Panc1 (cell line): ENCODE results near the gene CNDP1. TPM values are rescaled to one million over a fixed set of nuclear protein-coding genes. Genes with fewer than 3 reads are reported as not detected.

Source experiments
- ATAC-seq: fragments of 200-7000 bp; cut with Tn5 transposase; 2 replicates; pipeline ENCODE4 v1.9.1; 2020; ENCODE audit warnings: mild to moderate bottlenecking, moderate library complexity
- BruUV-seq: library from RNA; stranded (reverse); fragments of 400-500 nt; replicated peaks from 2 replicates; lab custom pipeline; 2021; lab: Mats Ljungman, UMichigan
- CTCF ChIA-PET: fragments of 300-600 bp; sonication (Branson Sonifier 250); formaldehyde crosslinking; loops from one replicate; lab custom pipeline; 2022; ENCODE audit warnings: antibody characterized with exemption; lab: Charles Lee
- POLR2A ChIA-PET: fragments of 300-600 bp; sonication (Branson Sonifier 250); formaldehyde crosslinking; loops from one replicate; lab custom pipeline; 2022; ENCODE audit warnings: antibody characterized with exemption; lab: Charles Lee
- DNase-seq: peaks from one replicate; pipeline ENCODE4 v3.0.0-alpha.2; 2010; ENCODE audit warnings: low read depth, low spot score
- H3K27ac ChIP-seq: 2 replicates; pipeline ENCODE4 v1.5.1; 2011; ENCODE audit warnings: mild to moderate bottlenecking, low read length, inconsistent platforms
- H3K27me3 ChIP-seq: fragments of 200-500 bp; sonication (Bioruptor generic); 2 replicates; pipeline ENCODE4 v1.6.0; 2014; ENCODE audit warnings: low read length, inconsistent platforms; ENCODE audit not compliant: control insufficient read depth, insufficient read depth
- H3K36me3 ChIP-seq: fragments of 200-500 bp; sonication (Bioruptor generic); 2 replicates; pipeline ENCODE4 v1.5.1; 2014; ENCODE audit warnings: inconsistent platforms, mild to moderate bottlenecking, low read length, moderate library complexity; ENCODE audit not compliant: control insufficient read depth, insufficient read depth
- H3K4me1 ChIP-seq: 2 replicates; pipeline ENCODE4 v1.5.1; 2011; ENCODE audit warnings: inconsistent platforms, mild to moderate bottlenecking, low read length, moderate library complexity; ENCODE audit not compliant: control insufficient read depth, insufficient read depth
- H3K4me3 ChIP-seq, 2 experiments: 2 replicates each; pipeline ENCODE4 v1.5.1; 2011 to 2012; ENCODE audit warnings: low read depth in 2 of 2, low read length in 2 of 2, mild to moderate bottlenecking in 2 of 2, inconsistent platforms in 1 of 2, moderate library complexity in 1 of 2
- H3K9me3 ChIP-seq: fragments of 200-500 bp; sonication (Bioruptor generic); 2 replicates; pipeline ENCODE4 v1.5.1; 2014; ENCODE audit warnings: low read depth, mild to moderate bottlenecking, inconsistent platforms, low read length, moderate library complexity; ENCODE audit not compliant: control insufficient read depth, insufficient read depth
- CTCF ChIP-seq: fragments of 450-650 bp; IDR thresholded peaks from 2 replicates; pipeline ENCODE4 v1.5.1; 2017; ENCODE audit warnings: mild to moderate bottlenecking
- POLR2AphosphoS5 ChIP-seq: IDR thresholded peaks from 2 replicates; pipeline ENCODE4 v1.6.1; 2012; ENCODE audit warnings: mild to moderate bottlenecking, low read depth, low read length, moderate library complexity
- REST ChIP-seq, 2 experiments: IDR thresholded peaks; 2 replicates each; pipeline ENCODE4 v1.6.1; 2011 to 2012; ENCODE audit warnings: low read depth in 2 of 2, control low read depth in 1 of 2, low read length in 1 of 2, mild to moderate bottlenecking in 1 of 2, moderate library complexity in 1 of 2; ENCODE audit not compliant: insufficient read depth in 1 of 2
- SIN3A ChIP-seq: IDR thresholded peaks from 2 replicates; pipeline ENCODE4 v1.6.1; 2012; ENCODE audit warnings: low read depth, mild to moderate bottlenecking, low read length, moderate library complexity, borderline replicate concordance; ENCODE audit not compliant: insufficient read depth
- TCF7L2 ChIP-seq: IDR thresholded peaks from 2 replicates; pipeline ENCODE4 v1.6.1; 2011; ENCODE audit warnings: mild to moderate bottlenecking, low read depth, low read length, inconsistent platforms
- in situ Hi-C: cut with HindIII; loops from 2 replicates; pipeline ENCODE4 v1.10.0; 2016; ENCODE audit warnings: low sequenced_read_pairs, low pct_unique_long_range_greater_than_20kb
- intact Hi-C: fragments of 100-400 bp; cut with micrococcal nuclease; formaldehyde crosslinking; loops from one replicate; pipeline ENCODE4 v1.10.0; 2022; ENCODE audit not compliant: unreplicated experiment
- total RNA-seq: library from RNA; stranded (reverse); gene quantifications from one replicate; pipeline ENCODE4 v1.2.1, GENCODE V29; 2021; ENCODE audit not compliant: unreplicated experiment

CNDP1 gene
- total RNA-seq, 1 experiment from 2014 or later = not detected

GRCh38 chr18:74529811-74530583 is 4.3 kb upstream of the CNDP1 start:
- H3K36me3 ChIP-seq = no peaks in the 10 kb centered on the region
- POLR2A ChIA-PET = interaction anchor here (0.6 kb wide), 1 partner anchor 40 kb away, joined by 4 read pairs; no protein-coding TSS in a partner anchor
- DNase-seq (no peak), ATAC-seq (no peak)
- H3K9me3 ChIP-seq = no peaks in the 10 kb centered on the region
- TF ChIP-seq CTCF (no peak), TCF7L2 (no peak), POLR2AphosphoS5 (no peak)
- no peak overlapping the region for H3K4me3 ChIP-seq
- no TSS peak for BruUV-seq
- H3K4me1 ChIP-seq = no peaks in the 10 kb centered on the region
- no peak overlapping the region for H3K27ac ChIP-seq
- intact Hi-C loops = no loop called here
- no peaks in the 10 kb centered on the region; the same call in 1 of the 2 replicates for H3K27me3 ChIP-seq
- CTCF ChIA-PET = interaction anchor here (1.0 kb wide), 1 partner anchor 22 kb away, joined by 3 read pairs; no protein-coding TSS in a partner anchor
- in situ Hi-C loops = no loop called here

- intact Hi-C loops (no loop called here), in situ Hi-C loops (no loop called here)
- Histone ChIP-seq H3K36me3 (no peaks in the 10 kb centered on the region), H3K9me3 (no peaks in the 10 kb centered on the region), H3K27me3 (no peaks in the 10 kb centered on the region; the same call in 1 of the 2 replicates), H3K27ac (no peak overlapping the region), H3K4me1 (no peaks in the 10 kb centered on the region), H3K4me3 (no peak overlapping the region)
- CTCF ChIA-PET = interaction anchor here (1.0 kb wide), 1 partner anchor 21 kb away, joined by 3 read pairs; no protein-coding TSS in a partner anchor
- TF ChIP-seq SIN3A (no peak), POLR2AphosphoS5 (no peak), CTCF (no peak), TCF7L2 (no peak), REST (IDR thresholded peaks at IDR 0.05; ENCODE audit: insufficient read depth in 1 of 2, low read depth in 2 of 2, low read length in 1 of 2) (no peak)
- BruUV-seq = no TSS peak
- POLR2A ChIA-PET = interaction anchor here (0.6 kb wide), 1 partner anchor 40 kb away, joined by 4 read pairs; no protein-coding TSS in a partner anchor
- ATAC-seq (no peak), DNase-seq (no peak)
Measured at GRCh38 chr18:74530584-74530862, 3.8 kb upstream of the CNDP1 start.
